Fibroblast of lung (primary cell): Measurements from ENCODE around the gene PCBP4. TPM values are rescaled to one million over a fixed set of nuclear protein-coding genes. Genes with fewer than 3 reads are reported as not detected.

Experiments used
- DNase-seq, 2 donors: peaks; one replicate each; pipeline versions ENCODE4 v3.0.0 to v3.0.0-alpha.2; 2010; ENCODE audit warnings: low read depth in 2 of 2
- H2AFZ ChIP-seq: 2 replicates; pipeline ENCODE4 v1.5.1; 2012; ENCODE audit warnings: low read length, control low read depth, inconsistent platforms
- H3K27ac ChIP-seq: 2 replicates; pipeline ENCODE4 v1.5.1; 2011; ENCODE audit warnings: low read length, control low read depth; ENCODE audit not compliant: insufficient read depth
- H3K27me3 ChIP-seq: 2 replicates; pipeline ENCODE4 v1.5.1; 2011; ENCODE audit warnings: mild to moderate bottlenecking, low read length; ENCODE audit not compliant: control insufficient read depth, insufficient read depth
- H3K36me3 ChIP-seq: 2 replicates; pipeline ENCODE4 v1.5.1; 2011; ENCODE audit warnings: low read length; ENCODE audit not compliant: control insufficient read depth, insufficient read depth
- H3K4me1 ChIP-seq: 2 replicates; pipeline ENCODE4 v1.5.1; 2011; ENCODE audit warnings: low read length; ENCODE audit not compliant: control insufficient read depth, insufficient read depth; ENCODE audit errors: extremely low read depth
- H3K4me2 ChIP-seq: 2 replicates; pipeline ENCODE4 v1.5.1; 2011; ENCODE audit warnings: low read length, control low read depth; ENCODE audit not compliant: insufficient read depth; ENCODE audit errors: extremely low read depth
- H3K4me3 ChIP-seq, 4 experiments: fragments of 200-600 bp in 1 of 4; sonication (generic) in 1 of 4; replicated peaks in 1 of 4; 2 replicates each; pipeline ENCODE4 v1.5.1; 2011 to 2016; ENCODE audit warnings: low read length in 4 of 4, low read depth in 3 of 4, mild to moderate bottlenecking in 3 of 4, control low read depth in 2 of 4, inconsistent platforms in 1 of 4, mixed read lengths in 1 of 4; ENCODE audit not compliant: insufficient read depth in 1 of 4; ENCODE audit errors: control extremely low read depth in 1 of 4
- H3K79me2 ChIP-seq: 2 replicates; pipeline ENCODE4 v1.5.1; 2012; ENCODE audit warnings: mild to moderate bottlenecking, low read length, inconsistent platforms; ENCODE audit not compliant: control insufficient read depth, insufficient read depth
- H3K9ac ChIP-seq: 2 replicates; pipeline ENCODE4 v1.5.1; 2011; ENCODE audit warnings: mild to moderate bottlenecking, low read length, control low read depth; ENCODE audit not compliant: insufficient read depth
- H3K9me3 ChIP-seq: 2 replicates; pipeline ENCODE4 v1.5.1; 2012; ENCODE audit warnings: low read depth, low read length; ENCODE audit not compliant: control insufficient read depth, insufficient read depth
- H4K20me1 ChIP-seq: 2 replicates; pipeline ENCODE4 v1.5.1; 2011; ENCODE audit warnings: low read length; ENCODE audit not compliant: control insufficient read depth, insufficient read depth; ENCODE audit errors: extremely low read depth
- EZH2 ChIP-seq: IDR thresholded peaks from 2 replicates; pipeline ENCODE4 v1.5.1; 2012; ENCODE audit warnings: low read length, control low read depth, mild to moderate bottlenecking; ENCODE audit errors: missing control alignments
- polyA plus RNA-seq, 2 donors: library from polyadenylated mRNA; depleted of rRNA in 1 of 2; stranded (reverse) in 1 of 2; unstranded in 1 of 2; fragments of >200 nt; gene quantifications; 2 replicates each; pipeline ENCODE4 v1.2.1, GENCODE V29; 2011 to 2012; ENCODE audit warnings: missing spikeins in 1 of 2
- total RNA-seq: library from RNA; depleted of rRNA; stranded (reverse); fragments of >200 nt; gene quantifications from 2 replicates; pipeline ENCODE4 v1.2.1, GENCODE V29; 2014
- TF ChIP-seq, protein P1 (sequence below), 2 donors: IDR thresholded peaks in 1 of 2; conservative IDR thresholded peaks in 1 of 2; 1 replicate in 1 of 2; 2 replicates in 1 of 2; pipeline ENCODE4 v1.5.1; 2011 to 2012; ENCODE audit warnings: low read length in 2 of 2, control low read depth in 1 of 2, inconsistent platforms in 1 of 2, low read depth in 1 of 2, mild to moderate bottlenecking in 1 of 2

Gene PCBP4
- total and polyA plus RNA-seq, 2 donors (not counting 1 experiment from before 2014, with no cell fraction given), result 40.2 to 46.2 TPM

DNA sequence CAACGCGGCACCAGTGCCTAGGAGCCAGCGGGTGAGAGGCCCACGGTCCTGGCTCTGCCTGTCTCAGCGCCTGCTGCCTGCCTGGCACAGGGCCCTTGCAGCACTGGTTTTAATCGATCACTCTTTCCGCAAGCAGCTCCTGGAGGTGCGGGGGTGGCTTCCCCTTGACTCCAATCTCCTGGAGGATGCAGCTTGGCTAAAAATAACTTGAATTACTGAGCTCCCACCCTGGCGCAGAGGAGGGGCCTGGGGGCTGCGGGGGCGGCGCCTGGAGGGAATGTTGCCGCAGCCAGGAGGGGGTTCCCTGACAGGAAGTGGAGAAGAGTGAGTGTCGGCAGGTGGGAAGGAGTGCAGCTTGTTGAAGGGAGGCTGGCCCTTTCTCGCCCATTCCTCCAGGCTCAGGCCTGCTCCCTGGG, 38.3 kb upstream of the PCBP4 start:
- H3K27me3 ChIP-seq, result no peaks in the 10 kb centered on the region
- no peak overlapping the region for H3K9ac ChIP-seq
- H3K4me2 ChIP-seq, result peak overlapping the region; percentile 58
- TF ChIP-seq EZH2, result no peak
- TF ChIP-seq, protein P1, sequence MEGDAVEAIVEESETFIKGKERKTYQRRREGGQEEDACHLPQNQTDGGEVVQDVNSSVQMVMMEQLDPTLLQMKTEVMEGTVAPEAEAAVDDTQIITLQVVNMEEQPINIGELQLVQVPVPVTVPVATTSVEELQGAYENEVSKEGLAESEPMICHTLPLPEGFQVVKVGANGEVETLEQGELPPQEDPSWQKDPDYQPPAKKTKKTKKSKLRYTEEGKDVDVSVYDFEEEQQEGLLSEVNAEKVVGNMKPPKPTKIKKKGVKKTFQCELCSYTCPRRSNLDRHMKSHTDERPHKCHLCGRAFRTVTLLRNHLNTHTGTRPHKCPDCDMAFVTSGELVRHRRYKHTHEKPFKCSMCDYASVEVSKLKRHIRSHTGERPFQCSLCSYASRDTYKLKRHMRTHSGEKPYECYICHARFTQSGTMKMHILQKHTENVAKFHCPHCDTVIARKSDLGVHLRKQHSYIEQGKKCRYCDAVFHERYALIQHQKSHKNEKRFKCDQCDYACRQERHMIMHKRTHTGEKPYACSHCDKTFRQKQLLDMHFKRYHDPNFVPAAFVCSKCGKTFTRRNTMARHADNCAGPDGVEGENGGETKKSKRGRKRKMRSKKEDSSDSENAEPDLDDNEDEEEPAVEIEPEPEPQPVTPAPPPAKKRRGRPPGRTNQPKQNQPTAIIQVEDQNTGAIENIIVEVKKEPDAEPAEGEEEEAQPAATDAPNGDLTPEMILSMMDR (conservative IDR thresholded peaks at IDR 0.05 in 1 of 2, IDR thresholded peaks at IDR 0.05 in 1 of 2; ENCODE audit: low read depth in 1 of 2, low read length in 2 of 2), result no peak
- peak in 1 of 2 donors; percentile 85 for DNase-seq
- peak overlapping the region; percentile 62 for H2AFZ ChIP-seq
- no peak overlapping the region for H3K27ac ChIP-seq
- H3K9me3 ChIP-seq, result no peaks in the 10 kb centered on the region
- no peaks in the 10 kb centered on the region for H4K20me1 ChIP-seq
- peaks cover 14% of the 10 kb centered on the region for H3K4me1 ChIP-seq
- H3K36me3 ChIP-seq, result no peaks in the 10 kb centered on the region
- no peak overlapping the region for H3K4me3 ChIP-seq
- H3K79me2 ChIP-seq, result no peaks in the 10 kb centered on the region

DNA sequence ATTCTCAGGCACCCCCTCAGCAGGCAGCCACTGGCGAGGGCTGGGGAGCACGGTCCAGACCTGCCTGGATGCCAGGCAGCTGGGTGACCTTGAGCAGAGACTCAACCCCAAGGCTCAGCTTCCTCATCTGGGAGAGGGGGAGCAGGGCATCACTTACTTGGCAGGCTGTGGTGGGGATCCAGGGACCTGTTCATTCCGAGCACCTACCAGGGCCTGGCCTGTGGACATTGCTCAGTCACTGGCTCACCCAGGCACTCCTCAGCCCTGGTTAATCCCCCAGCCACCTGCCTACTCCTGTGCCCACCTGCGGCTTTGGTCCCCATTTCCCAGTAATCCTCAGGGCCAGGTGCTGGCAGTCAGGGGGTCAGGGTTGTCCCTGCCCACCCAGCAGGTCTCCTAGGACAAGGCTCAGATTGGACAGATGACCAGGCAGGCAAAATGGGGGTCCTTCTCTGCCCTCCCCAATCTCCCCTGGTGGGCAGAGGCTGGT, 37.7 kb upstream of the PCBP4 start:
- H3K4me2 ChIP-seq, result no peak overlapping the region
- no peaks in the 10 kb centered on the region for H3K79me2 ChIP-seq
- no peaks in the 10 kb centered on the region for H3K9me3 ChIP-seq
- DNase-seq, result no peak
- no peak overlapping the region for H3K9ac ChIP-seq
- no peak overlapping the region for H3K4me3 ChIP-seq
- no peaks in the 10 kb centered on the region for H3K27me3 ChIP-seq
- peaks cover 14% of the 10 kb centered on the region for H3K4me1 ChIP-seq
- no peak overlapping the region for H2AFZ ChIP-seq
- no peak for TF ChIP-seq EZH2
- TF ChIP-seq, protein P1 (conservative IDR thresholded peaks at IDR 0.05 in 1 of 2, IDR thresholded peaks at IDR 0.05 in 1 of 2; ENCODE audit: low read depth in 1 of 2, low read length in 2 of 2), result no peak
- H3K27ac ChIP-seq, result no peak overlapping the region
- H4K20me1 ChIP-seq, result no peaks in the 10 kb centered on the region
- H3K36me3 ChIP-seq, result no peaks in the 10 kb centered on the region

DNA sequence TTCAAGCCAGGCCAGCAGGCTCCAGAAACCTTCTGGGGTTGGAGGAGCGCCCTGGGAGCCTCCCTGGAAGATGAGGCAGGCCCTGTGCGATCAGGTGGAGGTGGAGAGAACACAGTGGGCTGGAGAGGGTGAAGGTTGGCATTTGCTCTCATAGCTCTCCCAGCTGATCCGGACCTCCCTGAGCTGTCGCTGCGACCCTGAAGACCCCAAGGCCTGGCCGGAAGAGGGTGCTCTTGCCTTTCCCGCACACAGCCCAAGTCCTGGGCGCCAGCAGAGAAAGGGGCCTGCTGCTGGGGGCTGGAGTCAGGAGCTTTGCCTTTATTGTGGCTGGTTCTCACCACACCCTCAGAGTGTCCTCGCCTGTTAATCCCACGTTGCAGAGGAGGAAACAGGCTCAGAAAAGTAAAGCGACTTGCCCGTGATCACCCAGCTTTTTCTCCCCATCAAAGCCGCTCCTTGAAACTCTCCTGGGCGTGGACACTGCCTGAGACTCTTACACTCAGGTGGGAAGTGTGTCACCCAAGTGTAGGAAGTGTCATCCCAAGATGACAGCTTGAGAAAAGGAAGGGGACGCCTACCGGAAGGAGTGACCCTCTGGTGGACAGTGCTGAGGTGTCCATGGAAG, 37.0 kb upstream of the PCBP4 start:
- Histone ChIP-seq H3K36me3 (no peaks in the 10 kb centered on the region), H3K4me1 (peaks cover 14% of the 10 kb centered on the region), H3K27me3 (no peaks in the 10 kb centered on the region), H4K20me1 (no peaks in the 10 kb centered on the region), H3K79me2 (no peaks in the 10 kb centered on the region), H3K27ac (no peak overlapping the region), H3K9me3 (no peaks in the 10 kb centered on the region), H3K9ac (no peak overlapping the region), H3K4me2 (no peak overlapping the region), H3K4me3 (no peak overlapping the region), H2AFZ (no peak overlapping the region)
- peak; percentile 40 to 48 for DNase-seq
- no peak for TF ChIP-seq EZH2
- TF ChIP-seq, protein P1 (conservative IDR thresholded peaks at IDR 0.05 in 1 of 2, IDR thresholded peaks at IDR 0.05 in 1 of 2; ENCODE audit: low read depth in 1 of 2, low read length in 2 of 2), result peak; percentile 53 to 57
